ENCODE data around the gene CPED1.

The CPED1 gene

GRCh38 chr7:121341933-121342332 is 353.4 kb downstream of the CPED1 start:
- Histone ChIP-seq H3K9me3 (ENCODE audit: low read length) (no peaks in the 10 kb centered on the region), H3K4me2 (ENCODE audit: low read length) (no peak overlapping the region), H3K79me2 (ENCODE audit: insufficient read depth, low read length) (no peaks in the 10 kb centered on the region), H3K27ac (ENCODE audit: low read depth, low read length, poor library complexity, severe bottlenecking) (no peak overlapping the region), H3K4me3 (ENCODE audit: low read depth, low read length, poor library complexity, severe bottlenecking) (no peak overlapping the region), H3F3A (ENCODE audit: insufficient read depth, low read length) (no peaks in the 10 kb centered on the region), H3K4me1 (ENCODE audit: insufficient read depth, low read length, severe bottlenecking) (peaks cover 8% of the 10 kb centered on the region), H3K27me3 (ENCODE audit: insufficient read depth, low read length) (no peaks in the 10 kb centered on the region), H3K9me2 (ENCODE audit: low read depth, low read length) (no peaks in the 10 kb centered on the region), H3K36me3 (ENCODE audit: insufficient read depth, low read length) (no peaks in the 10 kb centered on the region; the same call in 1 of the 2 replicates), H3K9ac (ENCODE audit: low read length) (no peak overlapping the region), H4K20me1 (ENCODE audit: insufficient read depth, low read length) (no peaks in the 10 kb centered on the region), H2AFZ (ENCODE audit: low read length) (no peak overlapping the region)
- TF ChIP-seq EZH2 (IDR thresholded peaks at IDR 0.05; ENCODE audit: borderline replicate concordance, low read length): no peak
- TF ChIP-seq, protein P1, sequence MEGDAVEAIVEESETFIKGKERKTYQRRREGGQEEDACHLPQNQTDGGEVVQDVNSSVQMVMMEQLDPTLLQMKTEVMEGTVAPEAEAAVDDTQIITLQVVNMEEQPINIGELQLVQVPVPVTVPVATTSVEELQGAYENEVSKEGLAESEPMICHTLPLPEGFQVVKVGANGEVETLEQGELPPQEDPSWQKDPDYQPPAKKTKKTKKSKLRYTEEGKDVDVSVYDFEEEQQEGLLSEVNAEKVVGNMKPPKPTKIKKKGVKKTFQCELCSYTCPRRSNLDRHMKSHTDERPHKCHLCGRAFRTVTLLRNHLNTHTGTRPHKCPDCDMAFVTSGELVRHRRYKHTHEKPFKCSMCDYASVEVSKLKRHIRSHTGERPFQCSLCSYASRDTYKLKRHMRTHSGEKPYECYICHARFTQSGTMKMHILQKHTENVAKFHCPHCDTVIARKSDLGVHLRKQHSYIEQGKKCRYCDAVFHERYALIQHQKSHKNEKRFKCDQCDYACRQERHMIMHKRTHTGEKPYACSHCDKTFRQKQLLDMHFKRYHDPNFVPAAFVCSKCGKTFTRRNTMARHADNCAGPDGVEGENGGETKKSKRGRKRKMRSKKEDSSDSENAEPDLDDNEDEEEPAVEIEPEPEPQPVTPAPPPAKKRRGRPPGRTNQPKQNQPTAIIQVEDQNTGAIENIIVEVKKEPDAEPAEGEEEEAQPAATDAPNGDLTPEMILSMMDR (IDR thresholded peaks at IDR 0.05; ENCODE audit: low read length): no peak

GRCh38 chr7:121342631-121343030 is 354.1 kb downstream of the CPED1 start:
- no peak overlapping the region for H3K4me3 ChIP-seq (ENCODE audit: low read depth, low read length, poor library complexity, severe bottlenecking)
- TF ChIP-seq, protein P1 (IDR thresholded peaks at IDR 0.05; ENCODE audit: low read length): no peak
- no peak for TF ChIP-seq EZH2 (IDR thresholded peaks at IDR 0.05; ENCODE audit: borderline replicate concordance, low read length)
- H3K9ac ChIP-seq (ENCODE audit: low read length): no peak overlapping the region
- H3K4me1 ChIP-seq (ENCODE audit: insufficient read depth, low read length, severe bottlenecking): peaks cover 1% of the 10 kb centered on the region
- H4K20me1 ChIP-seq (ENCODE audit: insufficient read depth, low read length): no peaks in the 10 kb centered on the region
- H2AFZ ChIP-seq (ENCODE audit: low read length): no peak overlapping the region
- no peaks in the 10 kb centered on the region for H3K27me3 ChIP-seq (ENCODE audit: insufficient read depth, low read length)
- no peaks in the 10 kb centered on the region for H3F3A ChIP-seq (ENCODE audit: insufficient read depth, low read length)
- H3K9me3 ChIP-seq (ENCODE audit: low read length): no peaks in the 10 kb centered on the region
- H3K4me2 ChIP-seq (ENCODE audit: low read length): no peak overlapping the region
- no peak overlapping the region for H3K27ac ChIP-seq (ENCODE audit: low read depth, low read length, poor library complexity, severe bottlenecking)
- no peaks in the 10 kb centered on the region for H3K9me2 ChIP-seq (ENCODE audit: low read depth, low read length)
- H3K79me2 ChIP-seq (ENCODE audit: insufficient read depth, low read length): no peaks in the 10 kb centered on the region
- no peaks in the 10 kb centered on the region; the same call in 1 of the 2 replicates for H3K36me3 ChIP-seq (ENCODE audit: insufficient read depth, low read length)

DNA sequence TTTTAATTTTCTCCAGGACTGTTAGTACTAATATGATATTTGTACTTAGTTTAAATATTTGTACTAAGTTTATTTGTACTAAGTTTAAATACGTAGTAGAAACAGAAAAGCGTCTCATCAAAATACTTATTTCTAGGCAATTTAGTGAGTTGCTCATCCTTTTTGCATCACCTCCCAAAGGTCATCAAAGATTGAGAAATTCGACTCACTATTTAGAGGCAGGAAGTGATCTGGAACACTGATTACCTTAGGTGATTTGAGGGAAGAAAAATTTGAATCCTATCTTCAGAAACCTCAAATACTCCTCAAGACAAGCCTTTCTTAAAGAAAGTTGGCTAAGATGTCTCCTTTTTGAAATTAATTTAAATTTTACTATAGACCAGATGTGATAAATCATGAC is 354.8 kb downstream of the CPED1 start:
- no peak overlapping the region for H3K27ac ChIP-seq (ENCODE audit: low read depth, low read length, poor library complexity, severe bottlenecking)
- H3K9ac ChIP-seq (ENCODE audit: low read length): no peak overlapping the region
- H3K4me2 ChIP-seq (ENCODE audit: low read length): no peak overlapping the region
- H4K20me1 ChIP-seq (ENCODE audit: insufficient read depth, low read length): no peaks in the 10 kb centered on the region
- no peaks in the 10 kb centered on the region for H3F3A ChIP-seq (ENCODE audit: insufficient read depth, low read length)
- no peaks in the 10 kb centered on the region for H3K4me1 ChIP-seq (ENCODE audit: insufficient read depth, low read length, severe bottlenecking)
- H3K79me2 ChIP-seq (ENCODE audit: insufficient read depth, low read length): no peaks in the 10 kb centered on the region
- no peak overlapping the region for H3K4me3 ChIP-seq (ENCODE audit: low read depth, low read length, poor library complexity, severe bottlenecking)
- TF ChIP-seq, protein P1 (IDR thresholded peaks at IDR 0.05; ENCODE audit: low read length): no peak
- no peak for TF ChIP-seq EZH2 (IDR thresholded peaks at IDR 0.05; ENCODE audit: borderline replicate concordance, low read length)
- no peaks in the 10 kb centered on the region for H3K9me2 ChIP-seq (ENCODE audit: low read depth, low read length)
- H2AFZ ChIP-seq (ENCODE audit: low read length): no peak overlapping the region
- H3K9me3 ChIP-seq (ENCODE audit: low read length): no peaks in the 10 kb centered on the region
- H3K27me3 ChIP-seq (ENCODE audit: insufficient read depth, low read length): no peaks in the 10 kb centered on the region
- H3K36me3 ChIP-seq (ENCODE audit: insufficient read depth, low read length): no peaks in the 10 kb centered on the region; the same call in 1 of the 2 replicates

Measured in OCI-LY1 (cell line).